HG02588 (cell line): ENCODE data around the gene NOXA1.
A peak's percentile ranks its signal among the peaks of the same experiment; 100 is the strongest.
"Not testable (repeated sequence)": the region's sequence is repeated elsewhere in the genome, so short reads cannot be mapped to it uniquely, and the experiment has no call there.

Source experiments
- ATAC-seq: cut with Tn5 transposase; IDR thresholded peaks from one replicate; pipeline ENCODE4 v1.9.1; 2021; ENCODE audit warnings: mild to moderate bottlenecking, moderate library complexity; ENCODE audit not compliant: unreplicated experiment

NOXA1 gene

GRCh38 chr9:137422604-137423513, at the start of gene NOXA1, which contains the start of gene EXD3:
Gene NOXA1 (plus strand): TSS chr9:137423393. CDS start chr9:137423530, 137 bp downstream.
Gene EXD3 (minus strand): TSS chr9:137423162. CDS start chr9:137395357, 27,805 bp downstream.
- ATAC-seq = peak; percentile 84

GRCh38 chr9:137373611-137373980, 49.6 kb upstream of the NOXA1 start:
- ATAC-seq = no peak

DNA sequence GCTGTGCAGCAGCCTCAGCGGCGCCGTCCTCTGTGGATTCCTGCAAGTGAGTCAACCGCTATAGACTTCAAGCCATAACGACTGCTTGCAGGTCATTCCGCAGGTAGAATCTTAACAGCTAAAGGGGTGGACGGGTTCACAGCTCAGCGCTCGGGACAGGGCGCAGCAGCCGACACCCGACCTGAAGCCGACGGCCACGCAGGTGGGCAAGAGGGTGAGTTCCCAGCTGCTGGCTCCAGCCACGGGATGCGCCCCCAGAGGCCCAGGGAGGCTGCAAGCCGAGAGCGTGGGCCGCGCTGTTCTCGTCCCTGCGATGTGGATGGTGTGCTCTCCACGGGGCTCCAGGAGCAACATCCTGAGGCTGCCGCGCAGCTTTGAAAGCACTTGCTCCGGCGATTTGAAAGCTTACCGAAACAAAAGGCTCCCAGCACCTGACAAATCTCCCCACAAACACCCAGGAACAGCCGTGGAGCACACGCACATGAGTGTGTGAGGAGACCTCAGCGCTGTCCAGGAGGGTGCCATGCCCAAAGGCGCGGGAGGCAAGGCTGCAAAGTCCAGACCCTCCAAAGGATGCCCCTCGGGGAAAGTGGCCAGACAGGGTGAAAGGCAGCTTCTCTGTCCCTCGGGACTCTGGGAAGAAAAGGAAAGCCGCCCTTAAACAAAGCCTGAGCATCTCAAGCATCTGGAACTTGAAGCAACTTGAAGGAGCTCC, 48.9 kb upstream of the NOXA1 start:
- ATAC-seq = no peak

DNA sequence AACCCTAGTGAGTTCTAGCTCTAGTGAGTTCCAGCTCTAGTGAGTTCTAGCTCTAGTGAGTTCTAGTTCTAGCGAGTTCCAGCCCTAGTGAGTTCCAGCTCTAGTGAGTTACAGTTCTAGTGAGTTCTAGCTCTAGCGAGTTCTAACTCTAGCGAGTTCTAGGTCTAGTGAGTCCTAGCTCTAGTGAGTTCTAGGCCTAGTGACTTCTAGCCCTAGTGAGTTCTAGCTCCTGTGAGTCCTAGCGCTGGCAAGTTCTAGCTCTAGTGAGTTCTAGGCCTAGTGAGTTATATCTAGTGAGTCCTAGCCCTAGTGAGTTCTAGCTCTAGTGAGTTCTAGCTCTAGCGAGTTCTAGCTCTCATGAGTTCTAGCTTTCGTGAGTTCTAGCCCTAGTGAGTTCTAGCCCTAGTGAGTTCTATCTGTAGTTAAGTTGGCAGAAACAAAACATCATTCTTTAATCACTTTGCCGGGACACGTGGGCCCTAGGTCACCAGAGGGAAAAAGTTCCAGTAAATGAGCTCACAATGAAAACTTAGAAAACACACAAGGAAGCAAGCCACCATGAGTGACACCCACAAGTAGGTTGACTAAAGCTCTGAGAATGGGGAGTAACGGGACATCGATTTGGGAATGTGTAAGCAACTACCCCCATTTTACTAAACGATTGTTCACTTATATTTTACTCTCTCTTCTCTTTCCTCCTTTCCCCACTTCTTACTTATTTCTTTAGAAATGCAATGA, 47.7 kb upstream of the NOXA1 start:
- no peak for ATAC-seq

DNA sequence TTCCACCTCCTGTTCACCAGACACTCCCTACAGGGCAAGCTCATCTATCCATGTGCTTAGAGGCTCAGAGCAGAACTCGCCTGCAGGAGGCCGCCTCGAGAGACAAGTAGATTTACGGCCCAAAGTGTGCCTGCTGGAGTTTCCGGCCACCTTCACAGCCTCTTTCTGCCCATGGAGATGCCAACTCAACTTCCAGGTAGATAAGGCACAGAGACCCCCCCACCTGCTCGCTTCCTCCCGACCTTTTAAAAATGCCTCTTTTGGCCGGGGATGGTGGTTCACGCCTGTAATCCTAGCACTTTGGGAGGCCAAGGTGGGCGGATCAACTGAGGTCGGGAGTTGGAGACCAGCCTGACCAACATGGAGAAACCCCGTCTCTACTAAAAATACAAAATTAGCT, 46.8 kb upstream of the NOXA1 start:
- ATAC-seq = no peak

- ATAC-seq = not testable (repeated sequence)
Observed at GRCh38 chr9:137378688-137379410, 44.3 kb upstream of the NOXA1 start.

GRCh38 chr9:137379761-137380161, 43.4 kb upstream of the NOXA1 start:
- ATAC-seq = no peak

DNA sequence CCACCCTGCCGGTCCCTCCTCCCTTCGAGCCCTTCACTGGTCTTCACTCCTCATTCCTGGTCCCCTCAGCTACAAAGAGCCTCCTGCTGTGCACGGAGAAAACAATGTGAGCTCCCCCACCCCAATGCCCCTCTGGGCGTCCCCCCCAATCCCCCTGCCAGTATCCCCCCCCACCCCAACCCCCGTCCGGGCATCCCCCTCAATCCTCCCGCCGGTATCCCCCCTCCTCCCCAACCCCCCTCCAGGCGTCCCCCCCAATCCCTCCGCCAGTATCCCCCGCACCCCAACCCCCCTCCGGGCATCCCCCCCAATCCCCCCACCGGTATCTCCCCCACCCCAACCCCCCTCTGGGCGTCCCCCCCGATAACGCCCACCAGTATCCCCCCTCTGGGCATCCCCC, 43.0 kb upstream of the NOXA1 start:
- no peak for ATAC-seq

DNA sequence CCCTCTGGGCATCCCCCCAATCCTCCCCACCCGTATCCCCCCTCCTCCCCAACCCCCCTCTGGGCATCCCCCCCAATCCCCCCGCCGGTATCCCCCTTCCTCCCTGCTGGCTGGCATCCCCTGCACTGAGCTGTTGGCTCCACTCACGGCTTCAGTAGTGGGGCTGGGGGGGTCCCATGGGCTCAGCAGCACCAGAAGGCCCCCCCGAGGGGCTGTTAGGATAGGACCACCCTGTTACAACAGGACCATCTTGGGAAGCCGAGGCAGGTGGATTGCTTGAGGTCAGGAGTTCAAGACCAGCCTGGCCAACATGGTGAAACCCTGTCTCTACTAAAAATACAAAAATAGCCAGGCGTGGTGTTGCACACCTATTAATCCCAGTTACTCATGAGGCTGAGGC, 42.6 kb upstream of the NOXA1 start:
- no peak for ATAC-seq

DNA sequence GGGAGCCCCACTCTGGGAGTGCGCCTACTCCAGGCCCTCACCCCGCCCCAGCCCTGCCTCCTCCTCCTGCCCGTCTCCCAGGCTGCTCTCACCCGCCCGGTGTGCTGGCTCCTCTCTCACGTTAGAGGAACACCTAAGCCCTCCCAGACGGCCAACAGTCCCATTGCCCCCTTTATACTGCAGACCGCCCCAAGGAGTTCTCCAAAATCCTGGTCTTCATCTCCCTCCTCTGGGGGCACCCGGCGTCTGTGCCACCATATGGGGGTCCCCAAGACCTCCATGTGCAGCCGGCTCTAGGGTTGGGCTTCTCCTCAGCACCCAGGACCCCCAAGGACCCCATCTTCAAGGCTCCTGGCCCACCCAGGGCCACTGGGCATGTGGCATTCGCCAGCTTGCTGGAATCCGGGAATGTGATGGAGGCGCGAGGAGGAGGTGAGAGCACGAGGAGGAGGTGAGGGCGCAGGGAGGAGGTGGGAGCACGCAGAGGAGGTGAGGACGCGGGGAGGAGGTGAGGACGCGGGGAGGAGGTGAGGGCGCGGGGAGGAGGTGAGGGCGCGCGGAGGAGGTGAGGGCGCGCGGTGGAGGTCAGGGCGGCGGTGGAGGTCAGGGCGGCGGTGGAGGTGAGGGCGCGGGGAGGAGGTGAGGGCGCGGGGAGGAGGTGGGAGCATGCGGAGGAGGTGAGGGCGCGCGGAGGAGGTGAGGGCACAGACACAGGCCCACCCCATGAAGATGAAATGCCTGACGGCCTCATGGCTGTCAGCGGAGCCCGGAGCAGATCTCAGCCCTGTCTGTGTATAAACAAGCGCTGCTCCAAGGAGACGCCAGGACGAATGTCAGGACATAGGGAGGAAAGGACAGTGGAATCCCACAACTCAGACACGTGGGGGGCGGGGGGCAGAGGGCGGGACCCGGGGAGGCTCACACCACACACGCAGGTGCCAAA, 41.4 kb upstream of the NOXA1 start:
- ATAC-seq = no peak

- no peak for ATAC-seq
Observed at GRCh38 chr9:137382444-137383080, 40.6 kb upstream of the NOXA1 start.

DNA sequence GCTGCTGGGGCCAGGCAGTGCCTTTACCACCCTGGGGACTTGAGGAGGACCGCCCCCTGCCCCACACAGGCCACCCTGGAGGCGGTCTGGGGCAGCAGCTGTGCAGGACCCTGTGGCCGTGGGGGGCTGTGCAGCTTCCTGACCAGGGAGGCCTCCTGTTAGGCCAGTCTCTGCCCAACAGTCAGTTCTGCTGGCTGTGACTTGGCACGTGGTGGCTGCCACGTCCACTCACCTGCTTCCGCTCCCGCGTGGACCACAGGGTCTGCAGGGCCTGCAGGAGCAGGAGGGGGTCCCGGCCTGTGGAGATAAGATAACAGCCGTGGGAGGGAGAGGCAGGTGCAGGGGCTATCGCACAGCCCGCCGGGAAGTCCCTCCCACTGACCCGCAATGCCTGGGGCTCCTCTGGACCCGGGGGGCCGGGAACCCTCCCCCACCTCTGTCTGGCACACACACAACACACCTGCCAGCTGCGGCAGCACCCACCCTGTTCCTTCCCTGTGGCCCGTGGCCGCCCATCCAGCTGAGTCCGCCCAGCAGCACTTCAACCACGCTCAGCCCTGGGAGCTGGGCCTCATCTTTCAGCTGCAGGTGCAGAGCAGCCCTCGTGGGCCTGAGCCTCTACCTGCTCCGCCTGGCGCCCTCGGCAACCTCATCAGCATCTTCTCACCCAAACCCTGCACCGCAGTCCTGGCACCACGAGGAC, 40.0 kb upstream of the NOXA1 start:
- no peak for ATAC-seq

DNA sequence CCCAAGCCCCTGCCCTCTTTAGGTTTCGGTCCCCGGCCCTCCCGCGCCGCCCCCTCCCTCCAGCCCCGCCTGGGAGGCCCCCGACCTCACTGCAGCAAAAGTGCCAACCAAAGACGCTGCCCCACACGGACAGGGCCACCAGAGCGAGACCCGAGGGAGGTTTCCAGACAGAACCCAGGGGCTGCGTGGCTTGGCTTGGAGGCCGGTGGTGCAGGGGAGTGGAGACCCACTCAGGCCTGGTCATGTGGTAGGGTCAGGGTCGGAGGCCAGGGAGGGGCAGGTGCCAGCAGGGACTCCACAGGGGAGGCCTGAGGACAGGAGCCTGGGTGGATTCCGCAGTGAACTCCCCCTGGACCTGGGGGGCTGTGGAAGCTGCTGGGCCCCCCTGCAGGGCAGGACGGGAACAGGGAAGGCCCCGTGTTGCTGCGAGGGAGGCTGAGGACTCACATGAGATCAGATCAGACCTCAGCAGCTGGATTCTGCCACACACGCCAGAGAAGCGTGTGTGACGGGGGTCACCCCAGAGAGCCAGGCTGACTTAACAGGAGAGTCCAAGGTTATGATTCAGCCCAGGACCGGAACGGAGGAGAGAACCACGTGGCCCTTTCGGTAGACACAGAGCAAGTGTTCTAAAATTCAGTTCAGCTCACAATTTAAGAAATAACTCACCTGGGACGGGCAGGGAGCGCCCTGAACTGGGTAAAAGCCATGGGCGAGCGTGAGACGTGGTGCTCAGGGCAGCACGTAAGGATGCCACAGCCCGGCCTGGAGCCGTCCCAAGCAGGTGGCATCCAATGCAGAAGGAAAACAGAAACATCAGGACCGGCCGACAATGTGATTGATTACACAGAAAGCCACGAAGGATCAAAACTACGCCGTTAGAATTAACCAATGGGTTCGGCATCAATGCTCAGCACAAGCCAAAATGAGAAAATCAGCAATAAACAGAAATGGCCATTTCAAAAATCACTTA, 39.1 kb upstream of the NOXA1 start:
- ATAC-seq = no peak

GRCh38 chr9:137385061-137385655, 38.0 kb upstream of the NOXA1 start:
- ATAC-seq = no peak

DNA sequence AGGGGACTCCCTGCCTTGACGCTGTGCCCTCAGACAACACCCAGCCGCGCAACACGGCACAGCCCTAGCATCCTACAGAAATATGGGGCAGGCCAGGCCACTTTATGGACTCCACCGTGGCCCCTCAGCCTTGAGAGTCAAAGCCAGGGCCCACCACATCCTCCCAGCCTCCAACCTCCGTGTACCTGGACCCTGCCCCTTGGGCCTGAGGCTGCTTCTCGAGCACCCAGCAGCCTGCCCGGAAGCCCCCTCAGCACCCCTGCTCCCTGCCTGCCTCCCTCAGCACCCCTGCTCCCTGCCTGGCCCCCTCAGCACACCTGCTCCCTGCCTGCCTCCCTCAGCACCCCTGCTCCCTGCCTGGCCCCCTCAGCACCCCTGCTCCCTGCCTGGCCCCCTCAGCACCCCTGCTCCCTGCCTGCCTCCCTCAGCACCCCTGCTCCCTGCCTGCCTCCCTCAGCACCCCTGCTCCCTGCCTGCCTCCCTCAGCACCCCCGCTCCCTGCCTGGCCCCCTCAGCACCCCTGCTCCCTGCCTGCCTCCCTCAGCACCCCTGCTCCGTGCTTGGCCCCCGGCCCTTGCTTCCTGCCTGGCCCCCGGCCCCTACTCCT, 36.6 kb upstream of the NOXA1 start:
- ATAC-seq = not testable (repeated sequence)

DNA sequence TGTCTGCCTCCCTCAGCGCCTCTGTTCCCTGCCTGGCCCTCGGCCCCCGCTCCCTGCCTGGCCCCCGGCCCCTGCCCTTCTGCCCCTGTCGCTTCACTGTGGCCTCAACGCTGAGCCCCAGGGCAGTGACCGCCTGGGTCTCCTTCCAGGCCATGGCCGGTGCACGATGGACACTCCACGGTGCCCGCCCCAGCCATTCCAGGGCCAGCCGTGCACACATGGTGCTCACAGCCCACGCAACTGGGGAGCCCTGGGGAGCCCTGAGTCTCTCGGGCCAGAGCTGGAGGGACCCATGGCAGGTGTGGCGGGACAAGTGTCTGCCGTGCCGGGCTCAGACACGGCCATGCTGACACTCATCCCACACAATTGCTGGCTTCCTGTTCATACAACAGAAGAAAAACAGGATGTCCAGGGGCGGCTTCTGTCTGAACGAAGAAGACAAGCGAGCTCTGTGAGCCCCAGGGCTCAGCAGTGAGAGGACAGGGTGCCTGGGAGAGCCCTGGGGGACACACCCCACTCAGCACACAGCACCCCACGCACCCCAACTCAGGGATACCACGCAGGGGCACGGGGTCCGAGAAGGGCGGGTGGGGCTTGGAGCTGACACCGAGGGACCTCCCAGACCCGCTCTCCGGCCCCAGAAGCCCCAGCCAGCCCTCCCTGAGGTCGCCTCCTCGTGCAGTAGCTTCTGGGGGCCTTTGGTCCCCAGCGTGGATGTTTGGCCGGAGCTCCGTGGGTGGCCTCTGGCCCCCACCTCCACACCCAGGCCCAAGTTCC, 35.9 kb upstream of the NOXA1 start:
- no peak for ATAC-seq
